IPS-18a (cell line): Measurements from ENCODE around the gene BCL6B.
A peak's percentile ranks its signal among the peaks of the same experiment; 100 is the strongest.
"Not testable (repeated sequence)": the region's sequence is repeated elsewhere in the genome, so short reads cannot be mapped to it uniquely, and the experiment has no call there.

Experiments
- H3K27ac ChIP-seq: one replicate; pipeline ENCODE4 v1.5.1; 2013; ENCODE audit warnings: low read length
- H3K27me3 ChIP-seq: one replicate; pipeline ENCODE4 v1.6.1; 2013; ENCODE audit warnings: mild to moderate bottlenecking, low read length; ENCODE audit not compliant: control insufficient read depth, insufficient read depth
- H3K36me3 ChIP-seq: one replicate; pipeline ENCODE4 v1.6.1; 2013; ENCODE audit warnings: low read depth, low read length; ENCODE audit not compliant: control insufficient read depth
- H3K4me1 ChIP-seq: one replicate; pipeline ENCODE4 v1.6.1; 2013; ENCODE audit warnings: low read depth, low read length; ENCODE audit not compliant: control insufficient read depth
- H3K4me3 ChIP-seq: one replicate; pipeline ENCODE4 v1.5.1; 2013; ENCODE audit warnings: low read length
- H3K9ac ChIP-seq: one replicate; pipeline ENCODE4 v1.6.1; 2013; ENCODE audit warnings: mild to moderate bottlenecking, low read length, moderate library complexity
- H3K9me3 ChIP-seq: one replicate; pipeline ENCODE4 v1.6.1; 2013; ENCODE audit warnings: low read depth, low read length; ENCODE audit not compliant: control insufficient read depth

Gene BCL6B

GRCh38 chr17:7022781-7023571 is at the start of gene BCL6B:
Gene BCL6B (plus strand): TSS chr17:7023050. CDS start chr17:7023672, 622 bp downstream.
- Histone ChIP-seq H3K9ac (peak within 1 kb of the TSS; percentile 63), H3K4me3 (peak within 1 kb of the TSS; percentile 72), H3K27me3 (peaks cover 32% of the 10 kb centered on the region), H3K27ac (no peak within 1 kb of the TSS), H3K9me3 (no peaks in the 10 kb centered on the region), H3K4me1 (peaks cover 4% of the 10 kb centered on the region), H3K36me3 (no peaks in the 10 kb centered on the region)

GRCh38 chr17:6979440-6979839 is 43.4 kb upstream of the BCL6B start:
- H3K27me3 ChIP-seq, H3K27ac ChIP-seq, H3K4me3 ChIP-seq, H3K36me3 ChIP-seq, H3K9me3 ChIP-seq, H3K4me1 ChIP-seq, H3K9ac ChIP-seq: not testable (repeated sequence)

GRCh38 chr17:6981426-6981825 is 41.4 kb upstream of the BCL6B start:
- H3K4me1 ChIP-seq = no peaks in the 10 kb centered on the region
- H3K27ac ChIP-seq = no peak overlapping the region
- H3K4me3 ChIP-seq = no peak overlapping the region
- H3K36me3 ChIP-seq = no peaks in the 10 kb centered on the region
- H3K9me3 ChIP-seq = no peaks in the 10 kb centered on the region
- H3K9ac ChIP-seq = no peak overlapping the region
- H3K27me3 ChIP-seq = no peaks in the 10 kb centered on the region

GRCh38 chr17:6985266-6985665 is 37.6 kb upstream of the BCL6B start:
- H3K27ac ChIP-seq = no peak overlapping the region
- H3K4me3 ChIP-seq = no peak overlapping the region
- no peaks in the 10 kb centered on the region for H3K9me3 ChIP-seq
- H3K4me1 ChIP-seq = no peaks in the 10 kb centered on the region
- no peak overlapping the region for H3K9ac ChIP-seq
- H3K27me3 ChIP-seq = no peaks in the 10 kb centered on the region
- no peaks in the 10 kb centered on the region for H3K36me3 ChIP-seq

- no peak overlapping the region for H3K4me3 ChIP-seq
- H3K27ac ChIP-seq = no peak overlapping the region
- no peak overlapping the region for H3K9ac ChIP-seq
- no peaks in the 10 kb centered on the region for H3K36me3 ChIP-seq
- H3K9me3 ChIP-seq = no peaks in the 10 kb centered on the region
- H3K27me3 ChIP-seq = no peaks in the 10 kb centered on the region
- no peaks in the 10 kb centered on the region for H3K4me1 ChIP-seq
Observed at GRCh38 chr17:6986676-6987075, 36.2 kb upstream of the BCL6B start.

- Histone ChIP-seq H3K9ac (no peak overlapping the region), H3K4me3 (no peak overlapping the region), H3K27ac (no peak overlapping the region), H3K9me3 (no peaks in the 10 kb centered on the region), H3K27me3 (peaks cover 12% of the 10 kb centered on the region), H3K36me3 (no peaks in the 10 kb centered on the region), H3K4me1 (no peaks in the 10 kb centered on the region)
Observed at GRCh38 chr17:6989779-6990178, 33.1 kb upstream of the BCL6B start.

- H3K9me3 ChIP-seq, H3K36me3 ChIP-seq, H3K4me3 ChIP-seq, H3K4me1 ChIP-seq, H3K9ac ChIP-seq, H3K27ac ChIP-seq: not testable (repeated sequence)
- H3K27me3 ChIP-seq = peaks cover 37% of the 10 kb centered on the region
Observed at GRCh38 chr17:6993613-6994056, 29.2 kb upstream of the BCL6B start.

- Histone ChIP-seq H3K4me1 (peaks cover 4% of the 10 kb centered on the region), H3K36me3 (no peaks in the 10 kb centered on the region), H3K27me3 (peaks cover 37% of the 10 kb centered on the region), H3K4me3 (no peak overlapping the region), H3K27ac (no peak overlapping the region), H3K9ac (no peak overlapping the region), H3K9me3 (no peaks in the 10 kb centered on the region)
Observed at GRCh38 chr17:6994118-6994598, 28.7 kb upstream of the BCL6B start.

GRCh38 chr17:6994666-6995256 is 28.1 kb upstream of the BCL6B start:
- H3K4me1 ChIP-seq = peaks cover 4% of the 10 kb centered on the region
- H3K9me3 ChIP-seq = no peaks in the 10 kb centered on the region
- H3K36me3 ChIP-seq = no peaks in the 10 kb centered on the region
- H3K4me3 ChIP-seq = peak overlapping the region; percentile 68
- no peak overlapping the region for H3K9ac ChIP-seq
- H3K27me3 ChIP-seq = peaks cover 37% of the 10 kb centered on the region
- H3K27ac ChIP-seq = no peak overlapping the region

GRCh38 chr17:6995500-6996255 is 27.2 kb upstream of the BCL6B start, which contains the start of gene ALOX12:
Gene ALOX12 (plus strand): TSS chr17:6996049. CDS start chr17:6996118, 69 bp downstream.
- Histone ChIP-seq H3K9me3 (no peaks in the 10 kb centered on the region), H3K27me3 (peaks cover 37% of the 10 kb centered on the region), H3K4me3 (peak within 1 kb of the TSS; percentile 68), H3K36me3 (no peaks in the 10 kb centered on the region), H3K9ac (peak within 1 kb of the TSS; percentile 39), H3K4me1 (peaks cover 4% of the 10 kb centered on the region), H3K27ac (no peak within 1 kb of the TSS)

GRCh38 chr17:6996256-6997011 is 26.4 kb upstream of the BCL6B start:
- peak overlapping the region; percentile 68 for H3K4me3 ChIP-seq
- peaks cover 37% of the 10 kb centered on the region for H3K27me3 ChIP-seq
- H3K9me3 ChIP-seq = no peaks in the 10 kb centered on the region
- H3K36me3 ChIP-seq = no peaks in the 10 kb centered on the region
- no peak overlapping the region for H3K9ac ChIP-seq
- H3K27ac ChIP-seq = no peak overlapping the region
- peaks cover 4% of the 10 kb centered on the region for H3K4me1 ChIP-seq
